H9 (cell line): Measurements from ENCODE around the gene TSC22D1. TPM values are rescaled to one million over a fixed set of nuclear protein-coding genes. Genes with fewer than 3 reads are reported as not detected.

Source experiments
- DNase-seq: peaks from one replicate; pipeline ENCODE4 v3.0.0-alpha.2; 2017
- H2AFZ ChIP-seq: one replicate; pipeline ENCODE4 v1.6.1; 2013; ENCODE audit warnings: mild to moderate bottlenecking, low read length, control low read depth, moderate library complexity
- H2AK5ac ChIP-seq: 2 replicates; pipeline ENCODE4 v1.6.1; 2013; ENCODE audit warnings: low read length, control low read depth, mixed read lengths; ENCODE audit not compliant: insufficient read length
- H2BK120ac ChIP-seq: one replicate; pipeline ENCODE4 v1.6.1; 2013; ENCODE audit warnings: low read depth, mild to moderate bottlenecking, low read length, control low read depth, inconsistent platforms; ENCODE audit not compliant: poor library complexity, severe bottlenecking
- H2BK12ac ChIP-seq: 2 replicates; pipeline ENCODE4 v1.6.1; 2013; ENCODE audit warnings: low read length, control low read depth, mixed read lengths, low read depth; ENCODE audit not compliant: insufficient read length
- H2BK15ac ChIP-seq: 2 replicates; pipeline ENCODE4 v1.6.1; 2013; ENCODE audit warnings: low read depth, low read length, control low read depth
- H2BK20ac ChIP-seq: one replicate; pipeline ENCODE4 v1.6.1; 2013; ENCODE audit warnings: low read depth, mild to moderate bottlenecking, low read length, control low read depth, inconsistent platforms; ENCODE audit not compliant: poor library complexity, severe bottlenecking
- H2BK5ac ChIP-seq: 2 replicates; pipeline ENCODE4 v1.6.1; 2013; ENCODE audit warnings: low read length, control low read depth, mixed read lengths; ENCODE audit not compliant: insufficient read length
- H3K14ac ChIP-seq: 2 replicates; pipeline ENCODE4 v1.6.1; 2013; ENCODE audit warnings: low read length, control low read depth; ENCODE audit not compliant: insufficient read depth
- H3K18ac ChIP-seq: 2 replicates; pipeline ENCODE4 v1.6.1; 2013; ENCODE audit warnings: low read depth, mild to moderate bottlenecking, mixed read lengths, low read length, control low read depth; ENCODE audit not compliant: insufficient read length
- H3K23ac ChIP-seq: 2 replicates; pipeline ENCODE4 v1.6.1; 2013; ENCODE audit warnings: low read length, control low read depth, mixed read lengths, low read depth; ENCODE audit not compliant: insufficient read length
- H3K23me2 ChIP-seq: 2 replicates; pipeline ENCODE4 v1.6.1; 2013; ENCODE audit warnings: low read depth, mild to moderate bottlenecking, mixed read lengths, low read length, control low read depth; ENCODE audit not compliant: insufficient read length, poor library complexity, severe bottlenecking
- H3K27ac ChIP-seq: 2 replicates; pipeline ENCODE4 v1.5.1; 2013; ENCODE audit warnings: low read length, control low read depth, mixed read lengths, low read depth; ENCODE audit not compliant: insufficient read length
- H3K27me3 ChIP-seq: 2 replicates; pipeline ENCODE4 v1.6.1; 2013; ENCODE audit warnings: low read length, control low read depth, inconsistent platforms; ENCODE audit not compliant: insufficient read depth
- H3K4ac ChIP-seq: 2 replicates; pipeline ENCODE4 v1.6.1; 2013; ENCODE audit warnings: low read depth, mild to moderate bottlenecking, control low read depth, inconsistent platforms, low read length, moderate library complexity
- H3K4me1 ChIP-seq: 2 replicates; pipeline ENCODE4 v1.6.1; 2013; ENCODE audit warnings: low read length, control low read depth, inconsistent platforms; ENCODE audit not compliant: insufficient read depth
- H3K4me2 ChIP-seq: 2 replicates; pipeline ENCODE4 v1.6.1; 2013; ENCODE audit warnings: low read length, control low read depth, mixed read lengths; ENCODE audit not compliant: insufficient read length, insufficient read depth
- H3K56ac ChIP-seq: 2 replicates; pipeline ENCODE4 v1.6.1; 2013; ENCODE audit warnings: low read depth, mild to moderate bottlenecking, mixed read lengths, low read length, control low read depth; ENCODE audit not compliant: insufficient read length
- H3K79me1 ChIP-seq: 2 replicates; pipeline ENCODE4 v1.6.1; 2013; ENCODE audit warnings: low read depth, mild to moderate bottlenecking, moderate library complexity, low read length, control low read depth, inconsistent platforms; ENCODE audit not compliant: insufficient read depth, poor library complexity, severe bottlenecking
- H3K79me2 ChIP-seq: 2 replicates; pipeline ENCODE4 v1.6.1; 2013; ENCODE audit warnings: low read length, control low read depth, inconsistent platforms; ENCODE audit not compliant: insufficient read depth
- H3K9ac ChIP-seq: 2 replicates; pipeline ENCODE4 v1.6.1; 2013; ENCODE audit warnings: low read length, control low read depth, mixed read lengths; ENCODE audit not compliant: insufficient read length; ENCODE audit errors: extremely low read depth
- H3K9me3 ChIP-seq: one replicate; pipeline ENCODE4 v1.6.1; 2013; ENCODE audit warnings: low read depth, low read length, inconsistent platforms; ENCODE audit not compliant: control insufficient read depth
- H3T11ph ChIP-seq: one replicate; pipeline ENCODE4 v1.6.1; 2013; ENCODE audit warnings: mild to moderate bottlenecking, low read length, control low read depth, inconsistent platforms
- H4K20me1 ChIP-seq: one replicate; pipeline ENCODE4 v1.6.1; 2013; ENCODE audit not compliant: control insufficient read depth, insufficient read length, insufficient read depth
- H4K5ac ChIP-seq: 2 replicates; pipeline ENCODE4 v1.6.1; 2013; ENCODE audit warnings: low read depth, mild to moderate bottlenecking, mixed read lengths, low read length, control low read depth; ENCODE audit not compliant: insufficient read length
- H4K8ac ChIP-seq: replicated peaks from 2 replicates; pipeline ENCODE4 v1.6.1; 2013; ENCODE audit warnings: low read length, control low read depth, mixed read lengths, low read depth; ENCODE audit not compliant: insufficient read length
- H4K91ac ChIP-seq: 2 replicates; pipeline ENCODE4 v1.6.1; 2013; ENCODE audit warnings: low read depth, mild to moderate bottlenecking, moderate library complexity, mixed read lengths, low read length, control low read depth; ENCODE audit not compliant: insufficient read length
- H3K27ac Mint-ChIP-seq, 3 experiments: 2 replicates in 2 of 3; 3 replicates in 1 of 3; pipeline ENCODE4 v1.8.0; 2020 to 2021; ENCODE audit warnings: mixed read lengths in 3 of 3, mild to moderate bottlenecking in 1 of 3, moderate library complexity in 1 of 3
- H3K27me3 Mint-ChIP-seq: 2 replicates; pipeline ENCODE4 v1.8.0; 2021; ENCODE audit warnings: low read depth, mild to moderate bottlenecking, moderate library complexity, mixed read lengths
- H3K36me3 Mint-ChIP-seq, 3 experiments: 2 replicates in 2 of 3; 3 replicates in 1 of 3; pipeline ENCODE4 v1.8.0; 2020 to 2021; ENCODE audit warnings: low read depth in 3 of 3, mixed read lengths in 3 of 3; ENCODE audit not compliant: insufficient read depth in 1 of 3
- H3K4me1 Mint-ChIP-seq, 2 experiments: 2 replicates each; pipeline ENCODE4 v1.8.0; 2020; ENCODE audit warnings: mixed read lengths in 2 of 2
- H3K4me3 Mint-ChIP-seq, 2 experiments: 2 replicates in 1 of 2; 3 replicates in 1 of 2; pipeline ENCODE4 v1.8.0; 2020 to 2021; ENCODE audit warnings: mild to moderate bottlenecking in 2 of 2, mixed read lengths in 2 of 2, moderate library complexity in 1 of 2
- H3K9me3 Mint-ChIP-seq, 2 experiments: 2 replicates in 1 of 2; 3 replicates in 1 of 2; pipeline ENCODE4 v1.8.0; 2020; ENCODE audit warnings: mild to moderate bottlenecking in 2 of 2, mixed read lengths in 2 of 2, moderate library complexity in 1 of 2
- WGBS: extraction: QIAGEN DNeasy Blood & Tissue Kit; methylation state at CpG from one replicate; pipeline ENCODE4 v1.1.7; 2013; ENCODE audit warnings: missing lambda C conversion rate, low lambda C conversion rate, mixed read lengths; ENCODE audit not compliant: insufficient read length; ENCODE audit errors: extremely low coverage; 5-methylcytosine and 5-hydroxymethylcytosine counted together
- total RNA-seq: library from RNA; stranded (reverse); gene quantifications from 2 replicates; pipeline ENCODE4 v1.2.1, GENCODE V29; 2021
- TF ChIP-seq, protein P1 (sequence below): fragments of 200-600 bp; sonication (generic); conservative IDR thresholded peaks from 3 replicates; pipeline ENCODE4 v1.8.0; 2021; ENCODE audit warnings: antibody characterized with exemption, mild to moderate bottlenecking

The TSC22D1 gene
- total RNA-seq, 1 experiment from 2014 or later: 76.7 TPM

DNA sequence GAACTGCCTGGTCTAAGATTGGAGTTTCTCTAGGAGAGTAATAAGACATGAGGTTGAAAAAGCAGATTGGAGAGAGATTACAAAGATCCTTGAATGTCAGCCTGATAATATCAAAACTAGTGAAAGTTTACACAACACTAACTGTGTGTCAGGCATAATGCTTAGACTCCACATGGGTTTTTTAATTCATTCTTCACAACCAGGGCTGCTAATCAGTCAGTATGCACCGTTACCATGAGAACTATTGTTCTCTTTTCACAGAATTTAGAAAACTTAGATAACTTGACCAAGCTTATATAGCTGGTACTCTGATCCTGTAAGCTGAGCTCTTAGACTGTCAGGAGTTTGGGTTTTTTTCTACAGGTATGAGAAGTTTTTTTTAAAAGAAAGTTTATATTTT lies 46.6 kb upstream of the TSC22D1 start:
- Histone ChIP-seq H3K27me3 (no peaks in the 10 kb centered on the region), H3K23me2 (no peaks in the 10 kb centered on the region), H2BK120ac (no peak overlapping the region), H2BK15ac (no peak overlapping the region), H3K4ac (no peak overlapping the region), H3K9me3 (no peaks in the 10 kb centered on the region), H3K79me1 (no peaks in the 10 kb centered on the region), H3K14ac (no peak overlapping the region), H3K23ac (no peak overlapping the region), H2AFZ (no peak overlapping the region), H2BK12ac (no peak overlapping the region), H4K5ac (no peak overlapping the region), H4K8ac (no peak overlapping the region), H3K4me1 (no peaks in the 10 kb centered on the region), H2AK5ac (no peak overlapping the region), H3K4me2 (no peak overlapping the region), H3K9ac (no peak overlapping the region), H3K56ac (no peak overlapping the region), H3K79me2 (no peaks in the 10 kb centered on the region), H3K18ac (no peak overlapping the region), H3K27ac (no peak overlapping the region), H4K91ac (no peak overlapping the region), H2BK5ac (no peak overlapping the region), H4K20me1 (no peaks in the 10 kb centered on the region), H2BK20ac (no peak overlapping the region), H3T11ph (no peak overlapping the region)
- Mint-ChIP-seq H3K27me3 (no peaks in the 10 kb centered on the region; the same call in 1 of the 2 replicates), H3K4me3 (no peak overlapping the region), H3K9me3 (no peaks in the 10 kb centered on the region; a peak in 1 of 5 replicates), H3K36me3 (no peaks in the 10 kb centered on the region), H3K27ac (no peak overlapping the region), H3K4me1 (peaks cover 4 to 11% of the 10 kb centered on the region in 2 experiments; a peak in 3 of 4 replicates)
- no peak for DNase-seq
- TF ChIP-seq, protein P1, sequence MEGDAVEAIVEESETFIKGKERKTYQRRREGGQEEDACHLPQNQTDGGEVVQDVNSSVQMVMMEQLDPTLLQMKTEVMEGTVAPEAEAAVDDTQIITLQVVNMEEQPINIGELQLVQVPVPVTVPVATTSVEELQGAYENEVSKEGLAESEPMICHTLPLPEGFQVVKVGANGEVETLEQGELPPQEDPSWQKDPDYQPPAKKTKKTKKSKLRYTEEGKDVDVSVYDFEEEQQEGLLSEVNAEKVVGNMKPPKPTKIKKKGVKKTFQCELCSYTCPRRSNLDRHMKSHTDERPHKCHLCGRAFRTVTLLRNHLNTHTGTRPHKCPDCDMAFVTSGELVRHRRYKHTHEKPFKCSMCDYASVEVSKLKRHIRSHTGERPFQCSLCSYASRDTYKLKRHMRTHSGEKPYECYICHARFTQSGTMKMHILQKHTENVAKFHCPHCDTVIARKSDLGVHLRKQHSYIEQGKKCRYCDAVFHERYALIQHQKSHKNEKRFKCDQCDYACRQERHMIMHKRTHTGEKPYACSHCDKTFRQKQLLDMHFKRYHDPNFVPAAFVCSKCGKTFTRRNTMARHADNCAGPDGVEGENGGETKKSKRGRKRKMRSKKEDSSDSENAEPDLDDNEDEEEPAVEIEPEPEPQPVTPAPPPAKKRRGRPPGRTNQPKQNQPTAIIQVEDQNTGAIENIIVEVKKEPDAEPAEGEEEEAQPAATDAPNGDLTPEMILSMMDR: no peak
- no CpG with 5 or more reads among the region's 1 CpG for WGBS
